K562 (cell line): ENCODE results near the gene REPS1. TPM values are rescaled to one million over a fixed set of nuclear protein-coding genes. Genes with fewer than 3 reads are reported as not detected.

Source experiments
- ATAC-seq: fragments of 200-7000 bp; cut with Tn5 transposase; 3 replicates; pipeline ENCODE4 v1.9.1; 2020; ENCODE audit warnings: moderate library complexity
- BruUV-seq: library from RNA; stranded (reverse); fragments of 400-500 nt; replicated peaks from 2 replicates; lab custom pipeline; 2021; lab: Mats Ljungman, UMichigan
- CTCF ChIA-PET: fragments of 300-600 bp; formaldehyde crosslinking; extraction: SDS; loops from one replicate; lab custom pipeline; 2021; ENCODE audit warnings: low intra/inter-chr PET ratio; lab: Yijun Ruan, JAX
- POLR2A ChIA-PET: fragments of 300-600, 350-650 bp; sonication (Branson Sonifier 250); formaldehyde crosslinking; extraction: SDS; loops from one replicate; lab custom pipeline; 2021; ENCODE audit warnings: antibody characterized with exemption, inconsistent platforms; lab: Yijun Ruan, JAX
- DNase-seq, 4 experiments: peaks; one replicate each; pipeline versions ENCODE4 v3.0.0 to v3.0.0-alpha.2; 2011 to 2018; ENCODE audit warnings: low spot score in 3 of 4, mixed read lengths in 3 of 4; ENCODE audit errors: extremely low read depth in 1 of 4
- FAIRE-seq: peaks from 2 replicates; lab custom pipeline; 2011; peaks lifted over from hg19 to GRCh38; lab: Jason Lieb, UNC
- H2AFZ ChIP-seq: 2 replicates; pipeline ENCODE4 v1.6.0; 2011; ENCODE audit warnings: low read depth, low read length, control low read depth, inconsistent platforms
- H3K27ac ChIP-seq: fragments of 200-600 bp; 3 replicates; pipeline ENCODE4 v1.8.0; 2011; ENCODE audit warnings: low read depth, mild to moderate bottlenecking, control low read depth, inconsistent platforms, low read length, moderate library complexity, mixed read lengths; ENCODE audit errors: extremely low read depth
- H3K27me3 ChIP-seq, 2 experiments: fragments of 300-600 bp in 1 of 2; 2 replicates in 1 of 2; 3 replicates in 1 of 2; pipeline versions ENCODE4 v1.6.0 to v1.8.0; 2011; ENCODE audit warnings: inconsistent platforms in 2 of 2, low read length in 2 of 2, mild to moderate bottlenecking in 1 of 2, mixed read lengths in 1 of 2, moderate library complexity in 1 of 2; ENCODE audit not compliant: control insufficient read depth in 2 of 2, insufficient read depth in 2 of 2
- H3K36me3 ChIP-seq: fragments of 300-600 bp; 3 replicates; pipeline ENCODE4 v1.8.0; 2011; ENCODE audit warnings: mild to moderate bottlenecking, low read length, inconsistent platforms; ENCODE audit not compliant: control insufficient read depth, insufficient read depth
- H3K4me1 ChIP-seq, 2 experiments: fragments of 200-600 bp in 1 of 2; replicated peaks in 1 of 2; 2 replicates in 1 of 2; 3 replicates in 1 of 2; pipeline versions ENCODE4 v1.5.1 to v1.8.0; 2011; ENCODE audit warnings: inconsistent platforms in 2 of 2, low read length in 2 of 2, mild to moderate bottlenecking in 1 of 2, mixed read lengths in 1 of 2, moderate library complexity in 1 of 2; ENCODE audit not compliant: control insufficient read depth in 2 of 2, insufficient read depth in 2 of 2
- H3K4me2 ChIP-seq: 2 replicates; pipeline ENCODE4 v1.6.1; 2011; ENCODE audit warnings: low read length, control low read depth, inconsistent platforms, mixed read lengths; ENCODE audit not compliant: insufficient read depth
- H3K4me3 ChIP-seq: fragments of 200-600 bp; sonication (generic), shearing (Covaris generic); 2 replicates; pipeline ENCODE4 v1.5.1; 2016; ENCODE audit warnings: control low read depth, inconsistent platforms
- H3K79me2 ChIP-seq: fragments of 200-600 bp; 3 replicates; pipeline ENCODE4 v1.8.0; 2011; ENCODE audit warnings: low read length, inconsistent platforms; ENCODE audit not compliant: control insufficient read depth, insufficient read depth
- H3K9ac ChIP-seq, 2 experiments: 2 replicates each; pipeline versions ENCODE4 v1.6.0 to v1.6.1; 2011; ENCODE audit warnings: low read depth in 2 of 2, low read length in 2 of 2, control low read depth in 1 of 2, inconsistent platforms in 1 of 2, mild to moderate bottlenecking in 1 of 2, mixed read lengths in 1 of 2; ENCODE audit not compliant: insufficient read depth in 1 of 2
- H3K9me1 ChIP-seq: one replicate; pipeline ENCODE4 v1.6.0; 2011; ENCODE audit warnings: inconsistent platforms, mild to moderate bottlenecking, low read length, moderate library complexity; ENCODE audit not compliant: control insufficient read depth, insufficient read depth
- H3K9me3 ChIP-seq: replicated peaks from 2 replicates; pipeline ENCODE4 v1.5.1; 2011; ENCODE audit warnings: low read depth, low read length, inconsistent platforms; ENCODE audit not compliant: control insufficient read depth, insufficient read depth
- H4K20me1 ChIP-seq: replicated peaks from 2 replicates; pipeline ENCODE4 v1.6.1; 2011; ENCODE audit warnings: low read length, inconsistent platforms, mixed read lengths; ENCODE audit not compliant: control insufficient read depth, insufficient read depth
- ARID2 ChIP-seq: fragments of 450-650 bp; IDR thresholded peaks from 2 replicates; pipeline ENCODE4 v1.6.1; 2017; ENCODE audit warnings: antibody characterized with exemption, mild to moderate bottlenecking
- ATF7 ChIP-seq: fragments of 450-650 bp; IDR thresholded peaks from 2 replicates; pipeline ENCODE4 v1.7.1; 2014; ENCODE audit warnings: mild to moderate bottlenecking, moderate library complexity
- CBX3 ChIP-seq, 2 experiments: IDR thresholded peaks; 1 replicate in 1 of 2; 2 replicates in 1 of 2; pipeline ENCODE4 v1.6.1; 2012; ENCODE audit warnings: inconsistent platforms in 2 of 2, low read length in 2 of 2, borderline replicate concordance in 1 of 2, control low read depth in 1 of 2
- CREBBP ChIP-seq: IDR thresholded peaks from one replicate; pipeline ENCODE4 v1.6.1; 2012; ENCODE audit warnings: low read depth, mild to moderate bottlenecking, control low read depth, inconsistent platforms, low read length
- IFI16 ChIP-seq: fragments of 250-450 bp; sonication (Bioruptor Pico); IDR thresholded peaks from 2 replicates; pipeline ENCODE4 v2.1.2; 2022; ENCODE audit warnings: mild to moderate bottlenecking, inconsistent platforms
- JUND ChIP-seq, 2 experiments: IDR thresholded peaks; 2 replicates in 1 of 2; 3 replicates in 1 of 2; pipeline ENCODE4 v1.6.1; 2011; ENCODE audit warnings: borderline replicate concordance in 2 of 2, low read depth in 2 of 2, low read length in 2 of 2, improper control_type of control experiment in 1 of 2, missing biosample characterization in 1 of 2, missing genetic modification characterization in 1 of 2, missing genetic modification reagents in 1 of 2
- MTA2 ChIP-seq: fragments of 450-650 bp; IDR thresholded peaks from 2 replicates; pipeline ENCODE4 v1.6.1; 2016; ENCODE audit warnings: low read depth
- RBM25 ChIP-seq: fragments of 200-400 bp; formaldehyde crosslinking; IDR thresholded peaks from 2 replicates; pipeline ENCODE4 v1.6.1; 2018; ENCODE audit warnings: low read length, low read depth, moderate library complexity; ENCODE audit not compliant: severe bottlenecking
- ZFP1 ChIP-seq: fragments of 450-650 bp; formaldehyde crosslinking; IDR thresholded peaks from 2 replicates; pipeline ENCODE4 v1.4.0; 2020; ENCODE audit warnings: mild to moderate bottlenecking, mixed read lengths
- ZNF354B ChIP-seq: fragments of 250-450 bp; sonication (Bioruptor Pico); IDR thresholded peaks from 2 replicates; pipeline ENCODE4 v1.4.0; 2020
- WGBS: fragments of 100-300 bp; shearing (Covaris generic); methylation state at CpG from one replicate; pipeline ENCODE4 v1.1.6; 2016; ENCODE audit warnings: low coverage, mixed read lengths; ENCODE audit not compliant: insufficient coverage; ENCODE audit errors: missing lambda C conversion rate; 5-methylcytosine and 5-hydroxymethylcytosine counted together
- in situ Hi-C: fragments of 300-500 bp; cut with MboI; formaldehyde crosslinking; loops from 4 replicates; pipeline ENCODE4 v1.15.0; 2018; ENCODE audit warnings: inconsistent platforms, mixed read lengths
- intact Hi-C: fragments of 100-400 bp; cut with micrococcal nuclease; formaldehyde crosslinking; loops from 2 replicates; pipeline ENCODE4 v1.14.2; 2022
- polyA plus RNA-seq, 8 experiments: library from polyadenylated mRNA; depleted of rRNA in 4 of 8; stranded (reverse) in 5 of 8; unstranded in 3 of 8; fragments of >200 nt; fragmentation: Nextera tagmentation in 2 of 8; fragmentation: Illumina TruSeq in 1 of 8; extraction: Ambion mirVana in 2 of 8; extraction: Trizol in 1 of 8; gene quantifications; 2 replicates each; pipeline versions ENCODE4 v1.2.1 to v1.2.3, GENCODE V29; 2011 to 2014; ENCODE audit warnings: inconsistent platforms in 1 of 8, missing spikeins in 1 of 8
- total RNA-seq, 7 experiments: library from RNA; depleted of rRNA in 6 of 7; stranded (reverse); fragments of >200 nt in 6 of 7; fragmentation: Illumina TruSeq in 2 of 7; extraction: Trizol in 2 of 7; gene quantifications; 2 replicates each; pipeline versions ENCODE4 v1.2.1 to v1.2.3, GENCODE V29; 2011 to 2021; ENCODE audit warnings: low replicate concordance in 1 of 7
- TF ChIP-seq, protein P1 (sequence below): sonication (generic); formaldehyde crosslinking; IDR thresholded peaks from 2 replicates; pipeline ENCODE4 v1.8.0; 2023; ENCODE audit warnings: mild to moderate bottlenecking, missing genetic modification reagents
- TF ChIP-seq, protein P2 (sequence below): sonication (generic); formaldehyde crosslinking; IDR thresholded peaks from 2 replicates; pipeline ENCODE4 v1.8.1; 2023; ENCODE audit warnings: mild to moderate bottlenecking, missing genetic modification reagents, moderate library complexity
- TF ChIP-seq, protein P3 (sequence below): fragments of 250-450 bp; sonication (Bioruptor Pico); IDR thresholded peaks from 2 replicates; pipeline ENCODE4 v1.9.0; 2021; ENCODE audit warnings: mild to moderate bottlenecking, inconsistent platforms

Gene REPS1
- total and polyA plus RNA-seq, 9 of the 15 experiments (the other 6 are each of a cell fraction or from before 2014, with no cell fraction given): 7.9 to 36.0 (median 27.8) TPM

DNA sequence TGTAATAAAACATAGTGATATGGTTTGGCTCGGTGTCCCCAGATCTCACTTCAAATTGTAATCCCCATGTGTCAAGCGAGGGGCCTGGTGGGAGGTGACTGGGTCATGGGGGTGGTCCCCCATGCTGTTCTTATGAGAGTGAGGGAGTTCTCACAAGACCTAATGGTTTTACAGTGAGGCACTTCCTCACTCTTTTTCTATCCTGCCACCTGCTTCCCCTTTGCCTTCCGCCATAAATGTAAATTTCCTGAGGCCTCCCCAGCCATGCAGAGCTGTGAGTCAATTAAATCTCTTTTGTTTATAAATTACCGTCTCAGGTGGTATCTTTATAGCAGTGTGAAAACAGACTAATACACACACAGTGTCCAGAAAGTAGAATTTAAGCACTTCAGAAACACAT is 78.5 kb downstream of the REPS1 start:
- BruUV-seq: no TSS peak
- Histone ChIP-seq H3K9ac (no peak overlapping the region), H3K9me3 (no peaks in the 10 kb centered on the region), H3K27me3 (no peaks in the 10 kb centered on the region), H2AFZ (no peak overlapping the region), H3K9me1 (no peaks in the 10 kb centered on the region), H4K20me1 (no peaks in the 10 kb centered on the region), H3K4me1 (no peaks in the 10 kb centered on the region), H3K27ac (no peak overlapping the region), H3K4me3 (no peak overlapping the region), H3K36me3 (peaks cover 39% of the 10 kb centered on the region; the same call in 2 of the 3 replicates), H3K79me2 (no peaks in the 10 kb centered on the region), H3K4me2 (no peak overlapping the region)
- DNase-seq: no peak
- ChIA-PET POLR2A (no interaction called here), CTCF (no interaction called here)
- TF ChIP-seq, protein P1, sequence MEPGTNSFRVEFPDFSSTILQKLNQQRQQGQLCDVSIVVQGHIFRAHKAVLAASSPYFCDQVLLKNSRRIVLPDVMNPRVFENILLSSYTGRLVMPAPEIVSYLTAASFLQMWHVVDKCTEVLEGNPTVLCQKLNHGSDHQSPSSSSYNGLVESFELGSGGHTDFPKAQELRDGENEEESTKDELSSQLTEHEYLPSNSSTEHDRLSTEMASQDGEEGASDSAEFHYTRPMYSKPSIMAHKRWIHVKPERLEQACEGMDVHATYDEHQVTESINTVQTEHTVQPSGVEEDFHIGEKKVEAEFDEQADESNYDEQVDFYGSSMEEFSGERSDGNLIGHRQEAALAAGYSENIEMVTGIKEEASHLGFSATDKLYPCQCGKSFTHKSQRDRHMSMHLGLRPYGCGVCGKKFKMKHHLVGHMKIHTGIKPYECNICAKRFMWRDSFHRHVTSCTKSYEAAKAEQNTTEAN (CRISPR knock-in tag): no peak
- no peak for TF ChIP-seq ARID2
- TF ChIP-seq ATF7: no peak
- TF ChIP-seq CREBBP: no peak
- TF ChIP-seq CBX3 (IDR thresholded peaks at IDR 0.05; ENCODE audit: borderline replicate concordance in 1 of 2, low read length in 2 of 2): no peak
- TF ChIP-seq MTA2: no peak
- no peak for TF ChIP-seq ZNF354B (CRISPR knock-in tag)
- no peak for TF ChIP-seq ZFP1
- no peak for TF ChIP-seq IFI16 (CRISPR knock-in tag)
- no peak for TF ChIP-seq JUND (IDR thresholded peaks at IDR 0.05; ENCODE audit: borderline replicate concordance, low read depth, low read length)
- TF ChIP-seq JUND (tag; IDR thresholded peaks at IDR 0.05; ENCODE audit: borderline replicate concordance, low read depth, low read length): no peak
- TF ChIP-seq, protein P2, sequence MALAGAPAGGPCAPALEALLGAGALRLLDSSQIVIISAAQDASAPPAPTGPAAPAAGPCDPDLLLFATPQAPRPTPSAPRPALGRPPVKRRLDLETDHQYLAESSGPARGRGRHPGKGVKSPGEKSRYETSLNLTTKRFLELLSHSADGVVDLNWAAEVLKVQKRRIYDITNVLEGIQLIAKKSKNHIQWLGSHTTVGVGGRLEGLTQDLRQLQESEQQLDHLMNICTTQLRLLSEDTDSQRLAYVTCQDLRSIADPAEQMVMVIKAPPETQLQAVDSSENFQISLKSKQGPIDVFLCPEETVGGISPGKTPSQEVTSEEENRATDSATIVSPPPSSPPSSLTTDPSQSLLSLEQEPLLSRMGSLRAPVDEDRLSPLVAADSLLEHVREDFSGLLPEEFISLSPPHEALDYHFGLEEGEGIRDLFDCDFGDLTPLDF: no peak
- TF ChIP-seq, protein P3, sequence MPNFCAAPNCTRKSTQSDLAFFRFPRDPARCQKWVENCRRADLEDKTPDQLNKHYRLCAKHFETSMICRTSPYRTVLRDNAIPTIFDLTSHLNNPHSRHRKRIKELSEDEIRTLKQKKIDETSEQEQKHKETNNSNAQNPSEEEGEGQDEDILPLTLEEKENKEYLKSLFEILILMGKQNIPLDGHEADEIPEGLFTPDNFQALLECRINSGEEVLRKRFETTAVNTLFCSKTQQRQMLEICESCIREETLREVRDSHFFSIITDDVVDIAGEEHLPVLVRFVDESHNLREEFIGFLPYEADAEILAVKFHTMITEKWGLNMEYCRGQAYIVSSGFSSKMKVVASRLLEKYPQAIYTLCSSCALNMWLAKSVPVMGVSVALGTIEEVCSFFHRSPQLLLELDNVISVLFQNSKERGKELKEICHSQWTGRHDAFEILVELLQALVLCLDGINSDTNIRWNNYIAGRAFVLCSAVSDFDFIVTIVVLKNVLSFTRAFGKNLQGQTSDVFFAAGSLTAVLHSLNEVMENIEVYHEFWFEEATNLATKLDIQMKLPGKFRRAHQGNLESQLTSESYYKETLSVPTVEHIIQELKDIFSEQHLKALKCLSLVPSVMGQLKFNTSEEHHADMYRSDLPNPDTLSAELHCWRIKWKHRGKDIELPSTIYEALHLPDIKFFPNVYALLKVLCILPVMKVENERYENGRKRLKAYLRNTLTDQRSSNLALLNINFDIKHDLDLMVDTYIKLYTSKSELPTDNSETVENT (CRISPR knock-in tag): no peak
- no peak for TF ChIP-seq RBM25
- WGBS: 93% methylated on average over 4 of the region's 4 CpGs
- no peak for FAIRE-seq
- ATAC-seq: no peak
- intact Hi-C loops: no loop called here
- in situ Hi-C loops: no loop called here
